Measurements from ENCODE around the gene GNB1L. TPM values are rescaled to one million over a fixed set of nuclear protein-coding genes. Genes with fewer than 3 reads are reported as not detected.
A peak's percentile ranks its signal among the peaks of the same experiment; 100 is the strongest.

Gene GNB1L
- total RNA-seq, 1 experiment from 2014 or later = 18.0 TPM

DNA sequence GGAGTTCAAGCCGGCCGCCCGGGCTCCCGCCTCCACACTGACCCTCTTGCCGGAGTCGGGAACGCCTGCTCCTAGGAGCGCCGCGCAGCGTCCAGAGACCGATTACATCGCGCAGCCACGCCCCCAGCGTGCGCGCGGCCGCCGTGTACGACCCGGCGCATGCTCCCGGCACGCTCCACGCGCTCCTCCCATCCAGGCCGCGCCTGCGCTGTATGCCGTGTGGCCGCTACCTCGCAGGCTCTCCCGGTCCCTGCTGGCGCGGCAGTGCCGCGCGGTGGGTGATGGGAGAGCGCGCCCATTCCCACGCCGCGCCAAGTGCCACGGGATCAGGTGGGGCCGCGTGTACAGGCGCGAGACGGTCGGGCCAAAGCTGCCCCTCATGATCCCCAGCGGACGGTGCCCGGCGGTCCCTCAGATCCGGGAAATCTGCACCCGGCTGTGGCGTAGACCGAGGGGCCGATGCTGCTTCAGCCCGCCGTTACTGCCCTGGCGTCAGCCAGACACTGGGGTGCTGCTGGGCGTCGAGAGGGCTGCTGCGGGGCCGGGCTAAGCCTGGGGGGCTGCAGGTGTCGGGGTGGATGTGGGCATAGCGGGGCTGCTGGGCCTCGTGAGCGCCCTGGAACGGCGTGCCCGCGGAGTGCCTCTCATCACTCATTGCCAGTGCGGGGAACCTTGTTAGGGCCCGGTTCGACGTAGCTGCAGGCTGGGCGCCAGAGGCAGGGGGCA lies at the start of gene GNB1L, which contains the start of gene RTL10 (continued):
- TF ChIP-seq PRDM15 (CRISPR knock-in tag; IDR thresholded peaks at IDR 0.05) (peak; percentile 19; the same call in 1 of the 2 replicates), NFYB (CRISPR knock-in tag; conservative IDR thresholded peaks at IDR 0.05; ENCODE audit: low read depth) (peak; percentile 34), MYBL2 (CRISPR knock-in tag; IDR thresholded peaks at IDR 0.05) (peak; percentile 90), GABPB1 (CRISPR knock-in tag; IDR thresholded peaks at IDR 0.05) (peak; percentile 81), RELA (CRISPR knock-in tag; IDR thresholded peaks at IDR 0.05; ENCODE audit: borderline replicate concordance) (peak; percentile 87; the same call in 1 of the 2 replicates), EMX1 (CRISPR knock-in tag; IDR thresholded peaks at IDR 0.05) (no peak), FOXJ3 (CRISPR knock-in tag; IDR thresholded peaks at IDR 0.05; ENCODE audit: borderline replicate concordance) (no peak), IRF2 (CRISPR knock-in tag; IDR thresholded peaks at IDR 0.05; ENCODE audit: borderline replicate concordance, low read depth) (0 out of 2 replicates have a peak, but pooled peaks have one; percentile 65), SP1 (CRISPR knock-in tag; conservative IDR thresholded peaks at IDR 0.05) (peak; percentile 96), MAX (CRISPR knock-in tag; IDR thresholded peaks at IDR 0.05) (peak; percentile 98), KAT7 (CRISPR knock-in tag; IDR thresholded peaks at IDR 0.05; ENCODE audit: borderline replicate concordance) (no peak), TEAD4 (CRISPR knock-in tag; IDR thresholded peaks at IDR 0.05) (peak; percentile 55), ZNF396 (CRISPR knock-in tag; IDR thresholded peaks at IDR 0.05; ENCODE audit: borderline replicate concordance) (no peak), E2F5 (CRISPR knock-in tag; IDR thresholded peaks at IDR 0.05) (peak; percentile 75; the same call in 1 of the 2 replicates), ETV6 (CRISPR knock-in tag; IDR thresholded peaks at IDR 0.05) (peak; percentile 94), ZBTB21 (CRISPR knock-in tag; IDR thresholded peaks at IDR 0.05; ENCODE audit: borderline replicate concordance) (no peak), NR1H2 (CRISPR knock-in tag; IDR thresholded peaks at IDR 0.05) (0 out of 2 replicates have a peak, but pooled peaks have one; percentile 30)
- TF ChIP-seq, protein P1, sequence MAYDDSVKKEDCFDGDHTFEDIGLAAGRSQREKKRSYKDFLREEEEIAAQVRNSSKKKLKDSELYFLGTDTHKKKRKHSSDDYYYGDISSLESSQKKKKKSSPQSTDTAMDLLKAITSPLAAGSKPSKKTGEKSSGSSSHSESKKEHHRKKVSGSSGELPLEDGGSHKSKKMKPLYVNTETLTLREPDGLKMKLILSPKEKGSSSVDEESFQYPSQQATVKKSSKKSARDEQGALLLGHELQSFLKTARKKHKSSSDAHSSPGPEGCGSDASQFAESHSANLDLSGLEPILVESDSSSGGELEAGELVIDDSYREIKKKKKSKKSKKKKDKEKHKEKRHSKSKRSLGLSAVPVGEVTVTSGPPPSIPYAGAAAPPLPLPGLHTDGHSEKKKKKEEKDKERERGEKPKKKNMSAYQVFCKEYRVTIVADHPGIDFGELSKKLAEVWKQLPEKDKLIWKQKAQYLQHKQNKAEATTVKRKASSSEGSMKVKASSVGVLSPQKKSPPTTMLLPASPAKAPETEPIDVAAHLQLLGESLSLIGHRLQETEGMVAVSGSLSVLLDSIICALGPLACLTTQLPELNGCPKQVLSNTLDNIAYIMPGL (CRISPR knock-in tag; IDR thresholded peaks at IDR 0.05) = peak; percentile 86
- TF ChIP-seq, protein P2, sequence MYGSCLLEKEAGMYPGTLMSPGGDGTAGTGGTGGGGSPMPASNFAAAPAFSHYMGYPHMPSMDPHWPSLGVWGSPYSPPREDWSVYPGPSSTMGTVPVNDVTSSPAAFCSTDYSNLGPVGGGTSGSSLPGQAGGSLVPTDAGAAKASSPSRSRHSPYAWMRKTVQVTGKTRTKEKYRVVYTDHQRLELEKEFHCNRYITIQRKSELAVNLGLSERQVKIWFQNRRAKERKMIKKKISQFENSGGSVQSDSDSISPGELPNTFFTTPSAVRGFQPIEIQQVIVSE (CRISPR knock-in tag; IDR thresholded peaks at IDR 0.05; ENCODE audit: borderline replicate concordance) = no peak
- TF ChIP-seq, protein P3, sequence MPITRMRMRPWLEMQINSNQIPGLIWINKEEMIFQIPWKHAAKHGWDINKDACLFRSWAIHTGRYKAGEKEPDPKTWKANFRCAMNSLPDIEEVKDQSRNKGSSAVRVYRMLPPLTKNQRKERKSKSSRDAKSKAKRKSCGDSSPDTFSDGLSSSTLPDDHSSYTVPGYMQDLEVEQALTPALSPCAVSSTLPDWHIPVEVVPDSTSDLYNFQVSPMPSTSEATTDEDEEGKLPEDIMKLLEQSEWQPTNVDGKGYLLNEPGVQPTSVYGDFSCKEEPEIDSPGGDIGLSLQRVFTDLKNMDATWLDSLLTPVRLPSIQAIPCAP (CRISPR knock-in tag; IDR thresholded peaks at IDR 0.05) = peak; percentile 69
- TF ChIP-seq, protein P4, sequence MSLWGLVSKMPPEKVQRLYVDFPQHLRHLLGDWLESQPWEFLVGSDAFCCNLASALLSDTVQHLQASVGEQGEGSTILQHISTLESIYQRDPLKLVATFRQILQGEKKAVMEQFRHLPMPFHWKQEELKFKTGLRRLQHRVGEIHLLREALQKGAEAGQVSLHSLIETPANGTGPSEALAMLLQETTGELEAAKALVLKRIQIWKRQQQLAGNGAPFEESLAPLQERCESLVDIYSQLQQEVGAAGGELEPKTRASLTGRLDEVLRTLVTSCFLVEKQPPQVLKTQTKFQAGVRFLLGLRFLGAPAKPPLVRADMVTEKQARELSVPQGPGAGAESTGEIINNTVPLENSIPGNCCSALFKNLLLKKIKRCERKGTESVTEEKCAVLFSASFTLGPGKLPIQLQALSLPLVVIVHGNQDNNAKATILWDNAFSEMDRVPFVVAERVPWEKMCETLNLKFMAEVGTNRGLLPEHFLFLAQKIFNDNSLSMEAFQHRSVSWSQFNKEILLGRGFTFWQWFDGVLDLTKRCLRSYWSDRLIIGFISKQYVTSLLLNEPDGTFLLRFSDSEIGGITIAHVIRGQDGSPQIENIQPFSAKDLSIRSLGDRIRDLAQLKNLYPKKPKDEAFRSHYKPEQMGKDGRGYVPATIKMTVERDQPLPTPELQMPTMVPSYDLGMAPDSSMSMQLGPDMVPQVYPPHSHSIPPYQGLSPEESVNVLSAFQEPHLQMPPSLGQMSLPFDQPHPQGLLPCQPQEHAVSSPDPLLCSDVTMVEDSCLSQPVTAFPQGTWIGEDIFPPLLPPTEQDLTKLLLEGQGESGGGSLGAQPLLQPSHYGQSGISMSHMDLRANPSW (CRISPR knock-in tag; conservative IDR thresholded peaks at IDR 0.05; ENCODE audit: low read depth) = no peak
- TF ChIP-seq, protein P5, sequence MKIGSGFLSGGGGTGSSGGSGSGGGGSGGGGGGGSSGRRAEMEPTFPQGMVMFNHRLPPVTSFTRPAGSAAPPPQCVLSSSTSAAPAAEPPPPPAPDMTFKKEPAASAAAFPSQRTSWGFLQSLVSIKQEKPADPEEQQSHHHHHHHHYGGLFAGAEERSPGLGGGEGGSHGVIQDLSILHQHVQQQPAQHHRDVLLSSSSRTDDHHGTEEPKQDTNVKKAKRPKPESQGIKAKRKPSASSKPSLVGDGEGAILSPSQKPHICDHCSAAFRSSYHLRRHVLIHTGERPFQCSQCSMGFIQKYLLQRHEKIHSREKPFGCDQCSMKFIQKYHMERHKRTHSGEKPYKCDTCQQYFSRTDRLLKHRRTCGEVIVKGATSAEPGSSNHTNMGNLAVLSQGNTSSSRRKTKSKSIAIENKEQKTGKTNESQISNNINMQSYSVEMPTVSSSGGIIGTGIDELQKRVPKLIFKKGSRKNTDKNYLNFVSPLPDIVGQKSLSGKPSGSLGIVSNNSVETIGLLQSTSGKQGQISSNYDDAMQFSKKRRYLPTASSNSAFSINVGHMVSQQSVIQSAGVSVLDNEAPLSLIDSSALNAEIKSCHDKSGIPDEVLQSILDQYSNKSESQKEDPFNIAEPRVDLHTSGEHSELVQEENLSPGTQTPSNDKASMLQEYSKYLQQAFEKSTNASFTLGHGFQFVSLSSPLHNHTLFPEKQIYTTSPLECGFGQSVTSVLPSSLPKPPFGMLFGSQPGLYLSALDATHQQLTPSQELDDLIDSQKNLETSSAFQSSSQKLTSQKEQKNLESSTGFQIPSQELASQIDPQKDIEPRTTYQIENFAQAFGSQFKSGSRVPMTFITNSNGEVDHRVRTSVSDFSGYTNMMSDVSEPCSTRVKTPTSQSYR (CRISPR knock-in tag; IDR thresholded peaks at IDR 0.05) = peak; percentile 35; the same call in 1 of the 2 replicates
- TF ChIP-seq, protein P6, sequence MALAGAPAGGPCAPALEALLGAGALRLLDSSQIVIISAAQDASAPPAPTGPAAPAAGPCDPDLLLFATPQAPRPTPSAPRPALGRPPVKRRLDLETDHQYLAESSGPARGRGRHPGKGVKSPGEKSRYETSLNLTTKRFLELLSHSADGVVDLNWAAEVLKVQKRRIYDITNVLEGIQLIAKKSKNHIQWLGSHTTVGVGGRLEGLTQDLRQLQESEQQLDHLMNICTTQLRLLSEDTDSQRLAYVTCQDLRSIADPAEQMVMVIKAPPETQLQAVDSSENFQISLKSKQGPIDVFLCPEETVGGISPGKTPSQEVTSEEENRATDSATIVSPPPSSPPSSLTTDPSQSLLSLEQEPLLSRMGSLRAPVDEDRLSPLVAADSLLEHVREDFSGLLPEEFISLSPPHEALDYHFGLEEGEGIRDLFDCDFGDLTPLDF (CRISPR knock-in tag; IDR thresholded peaks at IDR 0.05) = no peak

Data from WTC11 (cell line).